Activated CD8-positive, alpha-beta memory T cell treated with anti-CD3 and anti-CD28 coated beads for 36 hours (primary cell): ENCODE measurements around the gene C11orf42. TPM values are rescaled to one million over a fixed set of nuclear protein-coding genes. Genes with fewer than 3 reads are reported as not detected.

Experiments
- CTCF ChIA-PET: fragments of 350-600 bp; sonication (Branson Sonifier 250); formaldehyde crosslinking; loops from one replicate; lab custom pipeline; 2021; ENCODE audit warnings: antibody characterized with exemption; lab: Charles Lee
- POLR2A ChIA-PET: fragments of 350-600 bp; sonication (Branson Sonifier 250); formaldehyde crosslinking; loops from one replicate; lab custom pipeline; 2021; ENCODE audit warnings: antibody characterized with exemption; lab: Charles Lee
- total RNA-seq, 2 experiments: library from RNA; stranded (reverse); gene quantifications; one replicate each; pipeline ENCODE4 v1.2.3, GENCODE V29; 2021

The C11orf42 gene
- total RNA-seq, 2 experiments from 2014 or later = not detected

DNA sequence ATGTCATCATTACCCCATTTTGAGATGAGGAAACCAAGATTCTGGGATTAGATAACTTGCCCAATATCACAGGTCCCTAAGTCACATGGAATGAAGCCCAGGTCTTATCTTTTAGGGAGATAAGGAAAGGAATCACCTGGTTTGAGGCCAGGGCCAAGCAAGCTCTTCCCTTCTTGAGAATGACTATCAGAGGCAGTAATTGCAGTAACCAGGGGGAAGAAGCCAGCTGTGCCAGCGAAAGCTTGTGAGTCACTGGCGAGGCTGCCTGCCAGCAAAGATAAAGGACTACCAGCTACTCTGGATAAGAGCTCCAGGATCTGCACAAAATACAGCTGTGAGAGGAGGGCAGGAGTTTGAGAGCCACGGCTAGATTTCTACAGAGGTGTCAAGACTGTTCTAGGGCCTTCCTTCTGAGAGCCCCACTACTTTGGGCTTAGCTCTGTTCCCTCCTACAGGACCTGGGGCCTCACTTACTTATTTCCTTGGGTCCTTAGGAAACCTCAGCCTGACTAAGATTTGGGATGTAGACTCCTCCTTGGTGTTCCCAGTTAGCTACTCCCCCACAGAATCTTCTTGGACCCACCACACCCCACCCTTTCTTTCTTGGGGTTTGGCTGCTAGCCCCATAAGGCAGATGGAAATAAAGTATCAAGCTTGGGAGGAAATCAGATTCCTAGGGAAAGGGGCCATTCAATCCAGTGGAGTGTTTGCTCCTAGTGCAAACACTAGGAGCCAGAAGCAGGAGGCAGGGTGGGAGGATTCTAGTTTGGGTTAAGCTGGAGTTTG is 44.6 kb downstream of the C11orf42 start:
- ChIA-PET POLR2A (no interaction called here), CTCF (interaction anchor here (0.9 to 3.5 kb wide), 5 partner anchors 13 to 113 kb away, joined by 3 to 20 read pairs (median 5); no protein-coding TSS in a partner anchor)

DNA sequence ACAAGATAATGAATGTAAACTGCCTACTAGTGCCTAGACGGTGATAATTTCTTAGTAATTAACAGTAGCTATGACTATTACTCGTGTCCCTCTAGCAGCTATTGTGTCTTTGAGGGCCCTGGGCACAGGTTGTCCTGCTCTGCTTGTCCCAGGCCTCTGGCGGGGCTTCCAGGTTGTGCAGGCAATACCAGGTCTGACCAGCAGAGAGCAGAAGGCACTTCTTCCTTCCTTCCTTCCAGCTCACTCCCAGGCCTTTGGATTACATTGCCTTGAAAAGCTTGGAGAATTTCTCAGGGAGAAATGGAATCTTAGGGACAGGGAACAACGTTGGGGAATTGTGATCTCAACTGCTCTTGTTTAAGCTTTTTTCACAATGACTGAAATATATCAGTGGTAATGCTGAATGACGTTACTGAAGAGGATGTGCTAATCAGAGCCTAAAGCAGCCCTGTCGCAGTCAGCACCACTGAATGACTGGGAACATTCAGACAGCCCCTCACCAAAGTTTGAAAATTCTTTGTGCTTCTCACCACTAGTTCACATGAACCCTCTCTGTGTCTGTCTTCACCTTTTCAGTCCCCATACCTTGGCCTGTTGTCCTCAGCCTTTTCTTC is 45.9 kb downstream of the C11orf42 start:
- ChIA-PET CTCF (interaction anchor here (0.6 to 3.5 kb wide), 15 partner anchors 9 to 224 kb away, joined by 3 to 20 read pairs (median 4); partner anchors contain the start of gene CCKBR), POLR2A (no interaction called here)

DNA sequence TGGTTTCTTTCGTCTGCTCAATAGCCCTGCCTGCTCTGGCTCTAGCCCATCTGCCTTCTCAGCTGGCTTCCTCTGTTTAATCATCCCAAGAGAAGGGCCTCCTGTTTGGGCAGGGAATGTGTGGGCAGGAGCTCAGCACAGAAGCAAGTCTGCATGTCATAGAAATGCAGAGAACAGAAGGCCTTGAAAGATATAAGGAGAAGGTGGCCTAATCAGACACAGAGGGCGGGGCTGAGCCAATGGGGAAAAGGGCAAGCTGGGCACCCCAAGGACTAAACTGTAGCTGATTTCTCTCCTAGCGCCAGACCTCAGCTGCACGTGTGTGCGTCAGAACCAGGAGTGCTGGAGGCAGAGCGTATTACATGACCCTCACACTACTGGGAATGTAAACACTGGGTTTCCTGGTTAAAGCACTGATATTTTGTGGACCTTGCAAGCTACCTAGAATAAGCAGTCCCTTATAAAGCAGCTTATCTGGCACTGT is 46.7 kb downstream of the C11orf42 start:
- CTCF ChIA-PET = interaction anchor here (1.0 to 3.5 kb wide), 7 partner anchors 10 to 111 kb away, joined by 4 to 20 read pairs (median 5); no protein-coding TSS in a partner anchor
- POLR2A ChIA-PET = no interaction called here

DNA sequence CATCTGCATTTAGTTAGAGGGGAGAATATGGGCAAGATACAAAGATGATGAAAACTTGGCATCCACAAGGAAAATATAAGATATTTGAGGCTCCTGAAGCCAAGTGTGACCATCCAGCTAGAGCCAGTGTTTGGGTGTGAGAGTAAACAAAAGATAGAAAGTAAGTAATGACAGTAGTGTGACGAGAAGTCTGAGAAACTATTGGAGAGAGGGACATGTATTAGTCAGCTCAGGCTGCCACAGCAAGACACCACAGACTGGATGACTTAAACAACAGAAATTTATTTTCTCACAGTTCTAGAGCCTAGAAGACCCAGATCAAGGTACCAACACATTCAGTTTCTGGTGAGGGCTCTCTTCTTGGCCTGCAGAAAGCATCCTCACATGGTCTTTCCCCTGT is 47.8 kb downstream of the C11orf42 start:
- CTCF ChIA-PET = interaction anchor here (3.5 kb wide), 1 partner anchor 101 kb away, joined by 20 read pairs; no protein-coding TSS in a partner anchor
- POLR2A ChIA-PET = no interaction called here

DNA sequence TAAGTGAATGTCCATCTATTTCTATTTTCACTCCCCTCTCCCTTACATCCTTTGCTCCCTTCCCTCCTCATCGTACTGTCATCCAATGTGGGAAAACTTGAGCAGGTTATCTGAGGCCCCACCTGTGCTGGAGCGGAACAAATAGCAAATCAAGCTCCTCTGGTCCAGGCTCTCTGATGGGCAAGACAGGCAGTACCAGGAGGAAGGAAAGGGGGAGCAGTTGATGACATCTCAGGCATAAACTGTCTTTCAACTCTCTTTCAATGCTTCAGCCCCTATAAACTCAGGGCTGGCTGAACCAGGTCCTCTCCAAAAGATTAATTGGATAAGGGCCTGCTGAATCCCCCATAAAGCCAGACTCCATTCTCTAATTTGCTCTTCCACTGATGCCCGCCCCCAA is 52.8 kb downstream of the C11orf42 start:
- CTCF ChIA-PET = interaction anchor here (0.7 kb wide), 1 partner anchor 24 kb away, joined by 3 read pairs; no protein-coding TSS in a partner anchor
- POLR2A ChIA-PET = no interaction called here

DNA sequence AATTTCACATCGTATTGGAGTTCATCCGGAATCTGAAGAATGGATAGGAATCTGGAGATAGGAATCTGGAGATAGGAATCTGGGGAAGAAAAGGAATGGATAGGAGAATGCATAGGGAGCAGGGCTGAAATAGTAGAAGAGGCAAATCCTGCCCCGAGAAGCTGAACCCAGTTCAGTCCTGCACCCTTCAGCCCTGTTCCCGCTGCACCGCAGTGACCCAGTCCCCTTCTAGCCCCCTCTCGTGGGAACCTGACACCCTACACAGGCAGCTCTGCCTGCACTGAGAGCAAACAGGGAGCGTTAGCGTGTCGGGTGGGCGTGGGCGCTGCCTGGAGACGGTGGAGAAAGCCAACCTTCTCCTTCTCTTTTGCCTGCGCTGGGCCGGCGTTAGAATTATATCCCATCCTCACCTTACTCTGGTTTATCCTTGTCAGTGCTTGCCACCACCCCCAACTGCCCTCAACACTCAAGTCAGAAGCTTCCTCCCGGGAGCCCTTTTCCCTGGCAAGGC is 53.3 kb downstream of the C11orf42 start:
- POLR2A ChIA-PET = no interaction called here

DNA sequence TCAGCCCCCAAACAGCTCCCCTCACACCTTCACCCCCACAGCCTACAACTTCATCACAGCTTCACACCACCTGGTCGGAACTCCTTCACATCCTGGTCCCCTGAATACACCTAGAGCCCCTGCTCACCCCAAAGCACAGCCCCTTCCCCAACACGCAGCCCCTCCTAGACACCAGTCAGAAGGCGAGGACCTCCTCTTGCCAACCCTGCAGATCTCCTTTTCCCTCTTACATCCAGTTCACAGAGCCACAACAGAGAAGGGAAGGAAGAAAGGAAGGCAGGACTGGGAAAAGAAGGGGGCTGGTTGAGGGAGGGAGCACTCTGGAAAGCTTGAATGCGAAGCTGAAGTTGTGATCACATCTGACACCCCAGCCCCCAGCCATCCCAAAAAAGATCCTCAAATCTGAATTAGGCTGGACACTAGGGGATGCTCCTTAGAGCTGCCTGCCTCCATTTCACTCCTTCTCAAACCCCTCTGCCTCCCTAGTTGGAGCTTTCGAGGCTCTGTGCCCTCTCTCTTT is 54.9 kb downstream of the C11orf42 start:
- POLR2A ChIA-PET = no interaction called here
- CTCF ChIA-PET = interaction anchor here (1.5 kb wide), 1 partner anchor 9 kb away, joined by 4 read pairs; no protein-coding TSS in a partner anchor

More for the DNA sequence above, 53.3 kb downstream of the C11orf42 start:
- CTCF ChIA-PET = interaction anchor here (0.6 to 1.4 kb wide), 3 partner anchors 23 to 105 kb away, joined by 3 read pairs; no protein-coding TSS in a partner anchor

Other genes with a start within 250 kb of the C11orf42 start
- not detected for gene OR56A5, start 237.1 kb upstream of the C11orf42 start, total RNA-seq
- gene OR52L1, start 218.6 kb upstream of the C11orf42 start, total RNA-seq = not detected
- gene OR56A4, start 198.6 kb upstream of the C11orf42 start, total RNA-seq = not detected
- gene OR56A1, start 174.8 kb upstream of the C11orf42 start, total RNA-seq = not detected
- gene OR56B4, start 97.9 kb upstream of the C11orf42 start, total RNA-seq = not detected
- not detected for gene OR52B2, start 35.2 kb upstream of the C11orf42 start, total RNA-seq
- gene OR52W1, start 6.3 kb upstream of the C11orf42 start, total RNA-seq = not detected
- 10 to 100 TPM; 17.7 to 17.8 TPM for gene FHIP1B, start 29.1 kb downstream of the C11orf42 start, total RNA-seq
- not detected for gene CNGA4, start 33.5 kb downstream of the C11orf42 start, total RNA-seq
- gene CCKBR, start 54.3 kb downstream of the C11orf42 start, total RNA-seq = not detected
- gene CAVIN3, start 114.9 kb downstream of the C11orf42 start, total RNA-seq = 10 to 100 TPM; 45.0 to 45.3 TPM
- gene SMPD1, start 184.9 kb downstream of the C11orf42 start, total RNA-seq = 10 to 100 TPM; 21.9 to 24.4 TPM
- 10 to 100 TPM; 37.2 to 39.7 TPM for gene APBB1, start 213.5 kb downstream of the C11orf42 start, total RNA-seq
- not detected for gene HPX, start 235.4 kb downstream of the C11orf42 start, total RNA-seq